Thyroid gland (tissue), 4 donors: ENCODE measurements around the gene PHLDB3.

Source experiments
- POLR2A ChIP-seq, 2 donors: fragments of 450-650 bp; IDR thresholded peaks; one replicate each; pipeline ENCODE4 v1.6.1; 2017; ENCODE audit warnings: antibody characterized with exemption in 2 of 2, mild to moderate bottlenecking in 2 of 2, moderate library complexity in 1 of 2
- TF ChIP-seq, protein P1 (sequence below), 6 experiments: fragments of 200-600 bp in 3 of 6; fragments of 450-650 bp in 3 of 6; sonication (generic) in 3 of 6; IDR thresholded peaks; one replicate each; pipeline ENCODE4 v1.5.1; 2016 to 2019; ENCODE audit warnings: antibody characterized with exemption in 6 of 6, mild to moderate bottlenecking in 2 of 6, inconsistent platforms in 1 of 6, moderate library complexity in 1 of 6

DNA sequence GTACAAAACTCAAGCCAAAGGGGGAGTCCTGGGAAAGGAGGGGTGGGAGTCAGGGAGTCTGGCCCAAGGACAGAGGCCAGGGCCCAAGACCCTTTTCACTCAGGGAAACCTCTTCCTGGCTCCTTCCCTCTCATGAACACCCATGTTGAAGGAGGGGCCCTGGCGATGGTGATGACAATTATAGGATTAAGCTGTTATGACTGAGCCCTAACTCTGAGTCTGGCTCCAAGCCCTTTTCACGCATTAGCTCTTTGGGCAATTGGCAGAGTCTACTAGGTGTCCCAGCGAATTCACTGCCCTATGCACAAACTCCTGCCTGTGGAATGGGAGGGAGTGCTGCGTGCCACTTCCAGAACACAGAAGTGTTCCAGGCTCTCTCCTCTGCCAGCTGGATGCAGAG, 49.1 kb upstream of the PHLDB3 start:
- TF ChIP-seq, protein P1, sequence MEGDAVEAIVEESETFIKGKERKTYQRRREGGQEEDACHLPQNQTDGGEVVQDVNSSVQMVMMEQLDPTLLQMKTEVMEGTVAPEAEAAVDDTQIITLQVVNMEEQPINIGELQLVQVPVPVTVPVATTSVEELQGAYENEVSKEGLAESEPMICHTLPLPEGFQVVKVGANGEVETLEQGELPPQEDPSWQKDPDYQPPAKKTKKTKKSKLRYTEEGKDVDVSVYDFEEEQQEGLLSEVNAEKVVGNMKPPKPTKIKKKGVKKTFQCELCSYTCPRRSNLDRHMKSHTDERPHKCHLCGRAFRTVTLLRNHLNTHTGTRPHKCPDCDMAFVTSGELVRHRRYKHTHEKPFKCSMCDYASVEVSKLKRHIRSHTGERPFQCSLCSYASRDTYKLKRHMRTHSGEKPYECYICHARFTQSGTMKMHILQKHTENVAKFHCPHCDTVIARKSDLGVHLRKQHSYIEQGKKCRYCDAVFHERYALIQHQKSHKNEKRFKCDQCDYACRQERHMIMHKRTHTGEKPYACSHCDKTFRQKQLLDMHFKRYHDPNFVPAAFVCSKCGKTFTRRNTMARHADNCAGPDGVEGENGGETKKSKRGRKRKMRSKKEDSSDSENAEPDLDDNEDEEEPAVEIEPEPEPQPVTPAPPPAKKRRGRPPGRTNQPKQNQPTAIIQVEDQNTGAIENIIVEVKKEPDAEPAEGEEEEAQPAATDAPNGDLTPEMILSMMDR (IDR thresholded peaks at IDR 0.05) = no peak
- no peak for TF ChIP-seq POLR2A (IDR thresholded peaks at IDR 0.05)
